D721Med (cell line): ENCODE measurements around the gene MTNR1B.
A peak's percentile ranks its signal among the peaks of the same experiment; 100 is the strongest.

ENCODE experiments used
- DNase-seq: peaks from one replicate; pipeline ENCODE4 v3.0.0; 2011; ENCODE audit warnings: low spot score; ENCODE audit not compliant: insufficient read length
- FAIRE-seq: peaks from 2 replicates; lab custom pipeline; 2011; peaks lifted over from hg19 to GRCh38; lab: Jason Lieb, UNC
- TF ChIP-seq, protein P1 (sequence below): IDR thresholded peaks from 2 replicates; pipeline ENCODE4 v1.5.1; 2012; ENCODE audit warnings: mild to moderate bottlenecking, control low read depth; ENCODE audit not compliant: insufficient read depth; ENCODE audit errors: missing control alignments

The MTNR1B gene

GRCh38 chr11:92941676-92942571 is 27.5 kb upstream of the MTNR1B start:
- no peak for FAIRE-seq

GRCh38 chr11:92946707-92947106 is 22.7 kb upstream of the MTNR1B start:
- FAIRE-seq (no peak), DNase-seq (no peak)
- TF ChIP-seq, protein P1, sequence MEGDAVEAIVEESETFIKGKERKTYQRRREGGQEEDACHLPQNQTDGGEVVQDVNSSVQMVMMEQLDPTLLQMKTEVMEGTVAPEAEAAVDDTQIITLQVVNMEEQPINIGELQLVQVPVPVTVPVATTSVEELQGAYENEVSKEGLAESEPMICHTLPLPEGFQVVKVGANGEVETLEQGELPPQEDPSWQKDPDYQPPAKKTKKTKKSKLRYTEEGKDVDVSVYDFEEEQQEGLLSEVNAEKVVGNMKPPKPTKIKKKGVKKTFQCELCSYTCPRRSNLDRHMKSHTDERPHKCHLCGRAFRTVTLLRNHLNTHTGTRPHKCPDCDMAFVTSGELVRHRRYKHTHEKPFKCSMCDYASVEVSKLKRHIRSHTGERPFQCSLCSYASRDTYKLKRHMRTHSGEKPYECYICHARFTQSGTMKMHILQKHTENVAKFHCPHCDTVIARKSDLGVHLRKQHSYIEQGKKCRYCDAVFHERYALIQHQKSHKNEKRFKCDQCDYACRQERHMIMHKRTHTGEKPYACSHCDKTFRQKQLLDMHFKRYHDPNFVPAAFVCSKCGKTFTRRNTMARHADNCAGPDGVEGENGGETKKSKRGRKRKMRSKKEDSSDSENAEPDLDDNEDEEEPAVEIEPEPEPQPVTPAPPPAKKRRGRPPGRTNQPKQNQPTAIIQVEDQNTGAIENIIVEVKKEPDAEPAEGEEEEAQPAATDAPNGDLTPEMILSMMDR: no peak

More at GRCh38 chr11:92941676-92942571, 27.5 kb upstream of the MTNR1B start:
- TF ChIP-seq, protein P1: peak; percentile 76
- DNase-seq: no peak

DNA sequence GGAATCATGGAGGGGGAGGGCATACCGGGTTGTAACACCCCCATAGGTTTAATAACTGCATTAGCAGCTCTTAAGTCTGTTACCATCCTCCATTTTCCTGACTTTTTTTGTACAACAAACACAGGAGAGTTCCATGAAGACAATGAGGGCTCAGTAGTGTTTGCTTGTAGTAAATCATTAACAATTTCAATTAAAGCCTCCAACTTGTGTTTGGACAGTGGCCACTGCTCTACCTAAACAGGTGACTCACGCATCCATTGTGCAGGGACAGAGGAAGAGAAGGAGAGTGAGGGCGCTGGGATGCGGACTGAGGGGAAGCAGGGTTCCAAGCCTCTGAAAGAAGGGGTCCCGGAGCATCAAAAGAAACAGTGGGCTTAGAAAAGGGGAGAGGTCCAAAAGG is 21.3 kb upstream of the MTNR1B start:
- DNase-seq (no peak), FAIRE-seq (no peak)
- TF ChIP-seq, protein P1: no peak

- FAIRE-seq (no peak), DNase-seq (no peak)
- TF ChIP-seq, protein P1: no peak
Observed at GRCh38 chr11:92954003-92954402, 15.4 kb upstream of the MTNR1B start.

GRCh38 chr11:92955860-92956259 is 13.6 kb upstream of the MTNR1B start:
- TF ChIP-seq, protein P1: no peak
- DNase-seq (no peak), FAIRE-seq (no peak)

- DNase-seq (no peak), FAIRE-seq (no peak)
- TF ChIP-seq, protein P1: peak; percentile 6
Observed at GRCh38 chr11:92960886-92961285, 8.6 kb upstream of the MTNR1B start.

- DNase-seq (no peak), FAIRE-seq (no peak)
- TF ChIP-seq, protein P1: no peak
Observed at GRCh38 chr11:92962446-92962845, 7.0 kb upstream of the MTNR1B start.
